GM21717 (cell line): ENCODE measurements around the gene SBF1.
"Not testable (repeated sequence)": the region's sequence is repeated elsewhere in the genome, so short reads cannot be mapped to it uniquely, and the experiment has no call there.

ENCODE experiments used
- ATAC-seq: cut with Tn5 transposase; IDR thresholded peaks from one replicate; pipeline ENCODE4 v1.9.1; 2021; ENCODE audit warnings: mild to moderate bottlenecking, moderate library complexity; ENCODE audit not compliant: unreplicated experiment

Gene SBF1

GRCh38 chr22:50432131-50432876, 42.5 kb downstream of the SBF1 start:
- no peak for ATAC-seq

GRCh38 chr22:50425179-50425916, 49.5 kb downstream of the SBF1 start:
- ATAC-seq: no peak

GRCh38 chr22:50423956-50424355, 50.9 kb downstream of the SBF1 start:
- no peak for ATAC-seq

- ATAC-seq: no peak
These were observed 51.6 kb downstream of the SBF1 start for GRCh38 chr22:50422961-50423815.

DNA sequence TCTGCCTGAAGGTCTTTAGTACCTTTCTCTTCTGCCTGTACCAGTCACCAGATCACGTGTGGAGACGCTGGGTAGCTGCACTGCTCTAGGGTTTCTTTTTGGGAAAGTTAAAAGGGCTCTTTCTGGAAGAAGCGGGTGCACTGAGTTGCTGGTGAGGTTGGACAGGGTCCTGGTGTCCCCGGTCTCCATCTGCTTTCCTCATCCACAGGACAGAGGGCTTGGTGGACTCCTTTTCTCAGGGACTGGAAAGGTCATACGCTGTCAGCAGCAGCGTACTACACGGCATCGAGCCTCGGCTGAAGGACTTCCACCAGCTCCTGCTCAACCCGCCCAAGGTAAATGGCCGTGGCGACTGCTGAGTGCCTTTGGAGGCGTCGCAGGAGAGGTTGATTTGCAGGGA, 52.8 kb downstream of the SBF1 start:
- ATAC-seq: no peak

DNA sequence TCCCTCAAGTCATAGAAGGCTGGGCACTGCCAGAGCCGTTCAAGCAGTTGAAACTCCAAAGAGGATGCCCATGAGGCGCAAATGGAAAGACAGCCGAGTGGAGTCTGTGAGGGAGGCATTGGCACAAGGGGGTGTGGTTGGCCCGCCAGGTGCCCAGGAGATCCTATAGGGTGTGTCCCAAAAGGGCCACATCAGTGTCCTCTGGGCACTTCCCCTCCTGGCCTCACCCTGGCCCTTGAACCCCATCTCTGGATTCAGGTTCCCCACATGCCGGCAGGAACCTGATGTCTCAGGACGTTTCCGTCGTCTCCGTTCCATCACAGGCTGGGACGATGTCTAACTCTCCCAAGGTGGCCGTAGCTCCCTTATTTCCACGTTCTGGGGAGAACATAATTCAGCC, 54.3 kb downstream of the SBF1 start:
- ATAC-seq: no peak

DNA sequence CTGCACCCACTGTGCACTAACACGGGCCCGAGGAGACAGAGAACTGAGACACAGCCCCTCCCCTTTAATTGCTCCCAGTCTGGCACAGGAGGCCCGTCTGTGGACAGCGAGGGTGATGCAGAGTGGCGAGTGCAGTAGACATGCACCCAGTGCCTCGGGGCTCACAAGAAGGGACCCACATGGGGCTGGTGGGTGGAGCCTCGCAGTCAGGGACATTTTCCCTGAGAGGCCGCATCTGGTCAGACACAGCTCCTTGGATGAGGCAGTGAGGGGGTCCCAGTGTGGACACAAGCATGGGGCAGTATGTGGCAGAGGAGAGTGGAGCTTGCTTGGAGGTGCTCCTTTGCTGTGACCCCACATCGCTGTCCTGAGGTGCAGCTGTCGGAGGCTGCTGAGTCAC, 54.8 kb downstream of the SBF1 start:
- no peak for ATAC-seq

DNA sequence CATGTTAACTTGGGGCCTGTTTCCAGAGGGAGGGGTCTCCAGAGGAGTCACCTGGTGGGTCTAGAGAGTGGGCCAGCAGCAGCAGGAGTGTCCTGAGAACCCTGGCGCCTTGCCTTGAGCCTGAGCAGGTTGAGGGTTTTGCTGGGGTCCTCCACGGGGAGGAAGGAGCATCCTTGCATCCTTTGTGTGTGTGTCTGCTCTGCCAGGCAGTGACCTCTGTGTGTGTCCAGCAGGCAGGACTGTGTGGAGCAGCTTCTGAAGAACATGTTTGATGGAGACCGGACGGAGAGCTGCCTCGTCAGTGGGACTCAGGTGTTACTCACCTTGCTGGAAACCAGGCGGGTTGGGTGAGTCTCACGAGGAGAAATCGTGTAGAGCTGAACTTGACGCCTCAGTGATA, 55.7 kb downstream of the SBF1 start:
- ATAC-seq: no peak

DNA sequence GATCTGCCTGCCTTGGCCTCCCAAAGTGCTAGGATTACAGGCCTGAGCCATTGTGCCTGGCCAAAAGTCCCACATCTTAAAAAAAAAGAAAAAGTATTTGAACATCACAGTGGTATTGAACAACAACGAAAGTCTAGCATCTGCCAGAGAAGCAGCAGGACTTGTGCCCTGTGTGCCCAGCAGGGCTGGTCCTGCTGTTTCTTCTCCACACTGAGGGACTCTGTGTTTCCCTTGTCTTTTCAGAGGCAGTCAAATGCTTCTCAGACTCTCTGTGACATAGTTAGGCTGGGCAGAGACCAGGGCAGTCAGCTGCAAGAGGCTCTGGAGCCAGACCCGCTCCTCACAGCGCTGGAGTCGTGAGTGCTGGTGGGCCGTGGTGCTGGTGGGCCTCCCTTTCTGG, 56.2 kb downstream of the SBF1 start:
- ATAC-seq: no peak

DNA sequence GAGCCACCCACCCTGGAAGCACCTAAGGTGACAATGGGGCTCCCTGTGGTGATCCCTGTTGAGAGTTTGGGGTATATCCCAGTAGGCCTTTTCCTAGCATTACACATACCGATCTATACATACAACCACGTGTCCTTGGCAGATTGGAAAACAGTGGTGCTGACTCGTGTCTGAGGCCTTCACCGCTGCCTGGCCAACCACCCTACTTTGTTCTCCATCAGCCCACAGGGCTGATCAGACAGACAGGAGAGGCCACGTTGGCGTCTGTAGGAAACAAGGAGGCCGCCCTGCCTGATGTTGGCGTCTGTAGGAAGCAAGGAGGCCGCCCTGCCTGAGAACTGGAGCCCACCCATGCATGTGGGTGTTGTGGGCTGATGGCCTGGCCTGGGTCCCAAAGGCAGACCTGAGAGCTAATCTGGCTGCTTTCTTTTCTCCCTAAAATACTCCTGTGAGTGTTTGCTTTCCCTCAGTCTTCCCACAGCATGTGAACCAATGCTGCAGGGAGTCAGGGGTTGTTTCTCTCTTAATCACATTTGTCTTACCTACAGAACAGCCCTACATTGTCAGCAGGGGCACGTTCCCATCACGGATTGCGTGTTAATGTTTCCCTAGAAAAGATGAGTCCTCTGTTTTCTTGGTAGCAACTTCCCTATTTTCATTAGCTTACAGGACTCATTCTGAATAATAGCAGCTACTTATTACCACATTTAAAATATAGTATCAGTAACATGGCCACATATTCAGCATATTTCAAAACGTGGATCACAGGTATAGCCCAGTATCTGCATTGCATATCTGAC, 57.2 kb downstream of the SBF1 start:
- no peak for ATAC-seq

DNA sequence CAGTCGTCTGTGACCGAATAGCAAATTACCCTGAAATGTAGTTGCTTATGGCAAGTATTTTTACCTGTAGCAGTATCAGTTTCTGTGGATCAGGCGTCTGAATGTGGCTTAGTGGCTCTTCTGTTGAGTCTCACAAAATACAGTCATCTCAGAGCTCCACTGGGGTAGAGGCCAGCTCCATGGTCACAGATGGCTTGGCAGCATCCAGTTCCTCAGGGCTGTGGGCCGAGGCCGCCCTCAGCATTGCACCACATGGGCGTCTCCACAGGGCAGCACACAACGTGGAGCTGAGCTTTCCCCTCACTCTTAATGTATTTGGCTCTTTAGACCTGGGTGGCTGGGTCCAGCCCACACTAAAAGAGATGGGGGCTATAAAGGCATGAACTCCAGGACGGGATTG, 57.8 kb downstream of the SBF1 start:
- no peak for ATAC-seq

DNA sequence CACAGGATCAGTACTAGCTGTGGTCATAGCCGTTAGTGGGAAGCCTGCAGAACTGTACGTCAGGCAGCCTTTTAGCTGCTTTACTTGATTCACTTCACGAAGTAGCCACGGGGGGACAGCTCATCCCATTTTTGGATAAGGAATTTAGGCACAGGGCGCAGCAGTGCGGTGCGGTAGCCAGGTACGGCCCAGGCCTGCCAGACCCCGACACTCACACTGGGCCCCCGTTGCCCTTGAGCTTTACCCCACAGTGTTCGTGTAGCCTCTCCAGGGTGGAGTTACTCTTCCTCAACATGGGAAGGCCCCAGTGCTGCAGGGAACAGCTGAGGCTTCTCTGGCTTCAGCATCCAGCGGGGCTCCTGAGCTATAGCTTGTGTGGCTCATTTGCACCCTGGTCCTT, 59.4 kb downstream of the SBF1 start:
- ATAC-seq: no peak

DNA sequence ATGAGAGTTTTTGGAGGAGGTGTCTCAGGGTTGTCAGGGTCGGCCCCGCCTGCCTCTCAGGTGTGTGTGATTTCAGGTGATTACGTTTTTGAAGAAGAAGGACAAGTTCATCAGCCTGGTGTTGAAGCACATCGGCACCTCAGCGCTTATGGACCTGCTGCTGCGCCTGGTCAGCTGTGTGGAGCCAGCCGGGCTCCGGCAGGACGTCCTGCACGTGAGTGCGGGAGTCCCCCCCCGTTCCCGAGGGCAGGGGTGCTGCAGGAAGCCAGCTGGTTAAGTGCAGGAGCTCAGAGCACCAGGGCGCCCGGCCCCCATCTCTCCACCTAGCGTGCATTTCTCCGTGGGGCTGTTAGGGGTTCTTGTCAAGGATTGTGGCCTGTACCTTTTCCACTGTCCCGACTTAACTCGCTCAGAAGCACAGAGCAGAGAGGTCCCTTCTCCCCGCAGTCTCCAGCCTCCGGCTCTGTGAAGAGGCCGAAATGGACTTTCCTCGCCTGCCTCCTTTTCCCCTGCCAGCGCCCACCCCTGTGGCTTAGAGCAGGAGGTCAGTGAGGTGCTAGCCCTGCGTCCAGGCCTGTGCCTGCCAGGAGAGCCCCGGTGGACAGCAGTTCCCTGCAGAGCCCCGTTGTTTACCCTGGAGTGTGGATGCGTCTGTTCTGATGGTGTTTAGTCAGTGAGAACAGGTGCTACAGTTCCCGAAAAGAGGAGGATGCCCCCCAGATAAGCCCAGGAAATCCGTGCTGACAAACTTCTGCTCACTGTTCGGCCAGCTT, 60.2 kb downstream of the SBF1 start:
- no peak for ATAC-seq

DNA sequence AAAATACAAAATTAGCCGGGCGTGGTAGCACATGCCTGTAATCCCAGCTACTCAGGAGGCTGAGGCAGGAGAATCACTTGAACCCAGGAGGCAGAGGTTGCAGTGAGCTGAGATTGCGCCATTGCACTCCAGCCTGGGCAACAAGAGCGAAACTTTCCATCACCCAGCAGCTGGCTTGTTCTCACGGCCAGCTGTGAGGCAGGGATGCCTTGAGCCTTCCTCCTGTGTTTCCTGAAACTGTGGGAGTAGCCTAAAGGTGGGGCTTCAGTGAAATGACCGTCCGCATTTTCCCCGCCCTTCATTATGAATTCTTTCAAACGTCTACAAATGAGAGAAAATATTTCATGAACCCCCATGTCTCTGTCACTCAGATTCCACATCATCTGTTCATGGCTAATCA, 65.9 kb downstream of the SBF1 start:
- ATAC-seq: not testable (repeated sequence)

- ATAC-seq: no peak
These were observed 66.5 kb downstream of the SBF1 start for GRCh38 chr22:50408311-50408710.

DNA sequence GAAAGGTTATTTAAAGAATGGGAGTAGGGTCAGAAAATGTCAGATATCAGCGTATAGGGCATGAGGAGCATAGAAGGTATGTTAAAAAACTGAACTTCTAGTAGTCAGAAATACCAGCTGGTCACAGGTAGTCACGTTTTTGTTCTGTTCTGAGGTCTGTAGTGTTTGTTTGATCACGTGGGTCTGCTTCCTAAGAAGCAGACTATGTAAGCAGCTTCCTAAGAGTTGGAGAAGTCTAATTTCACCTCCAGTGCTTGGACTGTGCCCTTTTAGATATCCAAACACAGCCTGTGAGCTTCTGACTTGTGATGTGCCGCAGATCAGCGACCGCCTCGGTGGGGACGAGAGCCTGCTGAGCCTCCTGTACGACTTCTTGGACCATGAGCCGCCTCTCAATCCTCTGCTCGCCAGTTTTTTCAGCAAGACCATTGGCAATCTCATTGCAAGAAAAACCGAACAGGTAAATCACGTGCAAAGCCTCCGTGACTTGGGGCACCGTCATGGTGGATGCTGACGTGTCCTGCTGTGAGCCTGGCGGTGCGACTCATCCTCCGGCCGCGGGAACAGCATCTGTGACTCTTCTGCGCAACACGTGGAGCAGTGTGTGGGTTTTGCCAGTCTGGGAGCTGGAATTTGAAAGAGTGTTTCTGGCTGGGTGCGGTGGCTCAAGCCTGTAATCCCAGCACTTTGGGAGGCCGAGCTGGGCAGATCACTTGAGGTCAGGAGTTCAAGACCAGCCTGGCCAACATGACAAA, 68.2 kb downstream of the SBF1 start:
- no peak for ATAC-seq

GRCh38 chr22:50403701-50404101, 71.1 kb downstream of the SBF1 start:
- ATAC-seq: no peak

GRCh38 chr22:50401907-50402306, 72.9 kb downstream of the SBF1 start:
- no peak for ATAC-seq

- no peak for ATAC-seq
These were observed 73.9 kb downstream of the SBF1 start for GRCh38 chr22:50400931-50401330.
